ENCODE data around the gene TMEM89. TPM values are rescaled to one million over a fixed set of nuclear protein-coding genes. Genes with fewer than 3 reads are reported as not detected.

Gene TMEM89
- polyA plus RNA-seq, 1 donor (not counting 4 experiments of a cell fraction or from before 2014, with no cell fraction given): not detected

DNA sequence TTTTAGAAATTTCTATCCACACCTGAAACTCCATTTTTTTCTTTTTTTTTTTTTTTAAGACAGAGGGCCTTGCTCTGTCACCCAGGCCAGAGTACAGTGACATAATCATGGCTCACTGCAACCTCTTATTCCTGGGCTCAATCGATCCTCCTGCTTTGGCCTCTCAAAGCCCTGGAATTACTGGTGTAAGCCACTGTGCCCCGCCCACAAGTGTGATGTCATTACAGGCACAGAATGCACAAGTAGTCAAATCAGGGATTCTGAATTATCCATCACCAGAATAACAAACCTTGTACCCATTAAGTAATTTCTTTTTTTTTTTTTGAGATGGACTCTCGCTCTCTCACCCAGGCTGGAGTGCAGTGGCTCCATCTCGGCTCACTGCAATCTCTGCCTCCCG is 14.1 kb downstream of the TMEM89 start:
- Histone ChIP-seq H3K9me1 (ENCODE audit: control insufficient read depth, extremely low read depth, insufficient read depth, low read length) (peaks cover 2% of the 10 kb centered on the region), H3K9me3 (ENCODE audit: control insufficient read depth, low read depth, low read length) (no peaks in the 10 kb centered on the region), H3K36me3 (ENCODE audit: control insufficient read depth in 2 of 2, extremely low read depth in 1 of 2, insufficient read depth in 2 of 2, low read length in 2 of 2) (peaks cover 31 to 46% of the 10 kb centered on the region in 2 experiments), H3K27me3 (ENCODE audit: control insufficient read depth, extremely low read depth, insufficient read depth, low read length) (no peaks in the 10 kb centered on the region), H3K4me1 (ENCODE audit: control insufficient read depth, extremely low read depth, insufficient read depth, low read length) (peaks cover 12% of the 10 kb centered on the region), H3K4me2 (ENCODE audit: control insufficient read depth, extremely low read depth, insufficient read depth, low read depth, low read length) (no peak overlapping the region), H2AFZ (ENCODE audit: control insufficient read depth, low read length) (no peak overlapping the region), H3K27ac (ENCODE audit: control insufficient read depth, insufficient read depth, low read length) (no peak overlapping the region), H3K9ac (ENCODE audit: control insufficient read depth, extremely low read depth, insufficient read depth, low read length) (no peak overlapping the region), H3K79me2 (ENCODE audit: control insufficient read depth, insufficient read depth, low read length) (peaks cover 28% of the 10 kb centered on the region), H4K20me1 (ENCODE audit: control insufficient read depth, extremely low read depth, insufficient read depth, low read length) (no peaks in the 10 kb centered on the region), H3K4me3 (ENCODE audit: control insufficient read depth in 2 of 3, extremely low read depth in 1 of 3, insufficient read depth in 2 of 3, low read depth in 1 of 3, low read length in 3 of 3) (no peak overlapping the region)
- DNase-seq (ENCODE audit: low read depth, low spot score) (no peak), FAIRE-seq (no peak)
- no peak for TF ChIP-seq EZH2 (IDR thresholded peaks at IDR 0.05; ENCODE audit: low read length)
- TF ChIP-seq, protein P1, sequence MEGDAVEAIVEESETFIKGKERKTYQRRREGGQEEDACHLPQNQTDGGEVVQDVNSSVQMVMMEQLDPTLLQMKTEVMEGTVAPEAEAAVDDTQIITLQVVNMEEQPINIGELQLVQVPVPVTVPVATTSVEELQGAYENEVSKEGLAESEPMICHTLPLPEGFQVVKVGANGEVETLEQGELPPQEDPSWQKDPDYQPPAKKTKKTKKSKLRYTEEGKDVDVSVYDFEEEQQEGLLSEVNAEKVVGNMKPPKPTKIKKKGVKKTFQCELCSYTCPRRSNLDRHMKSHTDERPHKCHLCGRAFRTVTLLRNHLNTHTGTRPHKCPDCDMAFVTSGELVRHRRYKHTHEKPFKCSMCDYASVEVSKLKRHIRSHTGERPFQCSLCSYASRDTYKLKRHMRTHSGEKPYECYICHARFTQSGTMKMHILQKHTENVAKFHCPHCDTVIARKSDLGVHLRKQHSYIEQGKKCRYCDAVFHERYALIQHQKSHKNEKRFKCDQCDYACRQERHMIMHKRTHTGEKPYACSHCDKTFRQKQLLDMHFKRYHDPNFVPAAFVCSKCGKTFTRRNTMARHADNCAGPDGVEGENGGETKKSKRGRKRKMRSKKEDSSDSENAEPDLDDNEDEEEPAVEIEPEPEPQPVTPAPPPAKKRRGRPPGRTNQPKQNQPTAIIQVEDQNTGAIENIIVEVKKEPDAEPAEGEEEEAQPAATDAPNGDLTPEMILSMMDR (optimal IDR thresholded peaks at IDR 0.05 in 1 of 3, IDR thresholded peaks at IDR 0.05 in 1 of 3, conservative IDR thresholded peaks at IDR 0.05 in 1 of 3; ENCODE audit: extremely low read depth in 1 of 3, insufficient read depth in 2 of 3, low read length in 3 of 3): no peak
- dilution Hi-C loops (cut with MboI; ENCODE audit: extremely low pct_ligation_motif_present, low sequenced_read_pairs): no loop called here

DNA sequence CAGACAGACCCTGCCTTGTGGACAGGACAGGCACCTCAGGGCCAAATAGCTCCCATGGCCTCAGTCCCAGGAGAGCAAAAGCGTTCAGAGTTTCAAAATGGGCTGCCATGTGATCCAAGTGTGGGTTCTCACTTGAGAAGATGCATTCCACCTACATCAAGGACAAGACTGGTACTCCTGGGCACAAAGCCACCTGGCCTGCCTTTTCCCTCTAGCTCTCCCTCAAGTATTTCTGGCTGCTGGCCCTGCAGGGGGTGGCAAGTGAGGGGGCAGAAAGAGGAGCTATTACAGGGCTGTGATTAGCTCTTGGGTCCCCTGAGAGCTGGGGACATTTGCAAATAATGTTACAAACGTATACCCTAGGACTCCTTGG is 20.0 kb downstream of the TMEM89 start:
- TF ChIP-seq EZH2 (IDR thresholded peaks at IDR 0.05; ENCODE audit: low read length): no peak
- TF ChIP-seq, protein P1 (optimal IDR thresholded peaks at IDR 0.05 in 1 of 3, IDR thresholded peaks at IDR 0.05 in 1 of 3, conservative IDR thresholded peaks at IDR 0.05 in 1 of 3; ENCODE audit: extremely low read depth in 1 of 3, insufficient read depth in 2 of 3, low read length in 3 of 3): no peak

More for the DNA sequence above, 20.0 kb downstream of the TMEM89 start:
- no peak overlapping the region for H3K4me2 ChIP-seq (ENCODE audit: control insufficient read depth, extremely low read depth, insufficient read depth, low read depth, low read length)
- H3K4me1 ChIP-seq (ENCODE audit: control insufficient read depth, extremely low read depth, insufficient read depth, low read length): peaks cover 43% of the 10 kb centered on the region
- H3K79me2 ChIP-seq (ENCODE audit: control insufficient read depth, insufficient read depth, low read length): peaks cover 7% of the 10 kb centered on the region
- dilution Hi-C loops (cut with MboI; ENCODE audit: extremely low pct_ligation_motif_present, low sequenced_read_pairs): no loop called here
- H3K4me3 ChIP-seq (ENCODE audit: control insufficient read depth in 2 of 3, extremely low read depth in 1 of 3, insufficient read depth in 2 of 3, low read depth in 1 of 3, low read length in 3 of 3): no peak overlapping the region
- no peak for FAIRE-seq
- peaks cover 52 to 66% of the 10 kb centered on the region in 2 experiments for H3K36me3 ChIP-seq (ENCODE audit: control insufficient read depth in 2 of 2, extremely low read depth in 1 of 2, insufficient read depth in 2 of 2, low read length in 2 of 2)
- no peak overlapping the region for H3K27ac ChIP-seq (ENCODE audit: control insufficient read depth, insufficient read depth, low read length)
- H3K9ac ChIP-seq (ENCODE audit: control insufficient read depth, extremely low read depth, insufficient read depth, low read length): no peak overlapping the region
- no peaks in the 10 kb centered on the region for H3K9me3 ChIP-seq (ENCODE audit: control insufficient read depth, low read depth, low read length)
- no peaks in the 10 kb centered on the region for H3K27me3 ChIP-seq (ENCODE audit: control insufficient read depth, extremely low read depth, insufficient read depth, low read length)
- H4K20me1 ChIP-seq (ENCODE audit: control insufficient read depth, extremely low read depth, insufficient read depth, low read length): no peaks in the 10 kb centered on the region
- no peak overlapping the region for H2AFZ ChIP-seq (ENCODE audit: control insufficient read depth, low read length)
- peaks cover 2% of the 10 kb centered on the region for H3K9me1 ChIP-seq (ENCODE audit: control insufficient read depth, extremely low read depth, insufficient read depth, low read length)
- no peak for DNase-seq (ENCODE audit: low read depth, low spot score)
